ENCODE data around the gene PPFIBP2.

GRCh38 chr11:7536100-7536499 is 22.3 kb downstream of the PPFIBP2 start:
- TF ChIP-seq ZFX (IDR thresholded peaks at IDR 0.05) (no peak), CTCF (conservative IDR thresholded peaks at IDR 0.05) (no peak)
